HG03439 (cell line): ENCODE data around the gene REV1.

Experiments
- ATAC-seq: cut with Tn5 transposase; IDR thresholded peaks from one replicate; pipeline ENCODE4 v1.9.1; 2021; ENCODE audit warnings: mild to moderate bottlenecking, moderate library complexity; ENCODE audit not compliant: unreplicated experiment

REV1 gene

GRCh38 chr2:99451280-99451679 is 38.5 kb downstream of the REV1 start:
- ATAC-seq, result no peak

- ATAC-seq, result no peak
Measured at GRCh38 chr2:99450199-99450598, 39.6 kb downstream of the REV1 start.

DNA sequence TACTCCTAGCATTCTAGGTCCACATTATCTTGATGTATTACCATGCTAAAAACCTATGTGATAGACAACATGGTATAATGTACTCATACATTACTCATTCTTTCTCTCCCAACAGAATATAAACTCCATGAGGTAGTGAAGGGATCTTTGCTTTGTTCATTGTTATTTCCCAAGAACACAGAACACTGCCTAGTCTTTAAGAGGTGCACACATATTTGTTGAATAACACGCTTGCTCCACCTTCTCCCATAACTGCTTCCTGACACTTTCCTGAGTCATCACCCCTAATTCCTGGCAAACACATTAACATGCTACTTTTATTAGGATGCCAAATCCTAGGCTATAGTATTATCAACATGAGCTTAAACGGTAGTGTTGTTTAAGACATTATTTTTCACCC is 41.3 kb downstream of the REV1 start:
- no peak for ATAC-seq

- no peak for ATAC-seq
Measured at GRCh38 chr2:99445065-99445464, 44.8 kb downstream of the REV1 start.

DNA sequence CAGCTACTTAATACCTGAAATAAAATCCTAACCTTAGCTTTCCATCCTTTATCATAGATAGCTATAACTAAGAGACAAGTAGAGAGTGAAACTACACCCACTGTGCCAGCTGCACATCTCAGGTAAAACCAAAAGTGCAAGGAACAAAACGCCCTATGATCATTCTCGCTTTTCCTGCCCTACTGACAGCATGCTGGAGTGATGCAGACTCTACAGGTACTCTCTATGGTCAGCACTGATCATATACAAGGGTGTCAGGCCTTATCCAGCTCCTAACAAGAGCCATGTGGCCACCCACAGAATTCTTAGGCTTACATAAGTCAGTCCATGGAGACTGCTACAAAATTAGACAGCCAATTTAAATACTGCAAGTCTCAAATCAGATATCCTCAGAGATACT is 45.6 kb downstream of the REV1 start:
- no peak for ATAC-seq

DNA sequence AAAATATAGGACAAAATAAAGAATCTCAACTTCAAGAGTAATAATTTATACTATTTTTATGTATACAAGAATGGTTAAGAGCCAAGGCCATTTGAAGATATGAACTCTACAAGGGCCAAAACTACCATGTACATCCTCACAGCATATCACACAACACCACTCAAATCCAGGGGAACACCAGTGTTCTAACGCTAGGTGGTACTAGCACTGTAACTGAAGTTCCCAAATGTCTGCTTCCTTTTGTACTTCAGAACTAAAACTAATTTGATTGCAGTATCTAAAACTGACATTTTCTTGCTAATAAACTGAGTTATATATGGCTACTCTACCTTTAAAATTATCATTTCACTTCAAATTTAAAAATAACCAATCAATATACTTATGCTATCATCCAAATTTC is 47.0 kb downstream of the REV1 start:
- ATAC-seq, result no peak

DNA sequence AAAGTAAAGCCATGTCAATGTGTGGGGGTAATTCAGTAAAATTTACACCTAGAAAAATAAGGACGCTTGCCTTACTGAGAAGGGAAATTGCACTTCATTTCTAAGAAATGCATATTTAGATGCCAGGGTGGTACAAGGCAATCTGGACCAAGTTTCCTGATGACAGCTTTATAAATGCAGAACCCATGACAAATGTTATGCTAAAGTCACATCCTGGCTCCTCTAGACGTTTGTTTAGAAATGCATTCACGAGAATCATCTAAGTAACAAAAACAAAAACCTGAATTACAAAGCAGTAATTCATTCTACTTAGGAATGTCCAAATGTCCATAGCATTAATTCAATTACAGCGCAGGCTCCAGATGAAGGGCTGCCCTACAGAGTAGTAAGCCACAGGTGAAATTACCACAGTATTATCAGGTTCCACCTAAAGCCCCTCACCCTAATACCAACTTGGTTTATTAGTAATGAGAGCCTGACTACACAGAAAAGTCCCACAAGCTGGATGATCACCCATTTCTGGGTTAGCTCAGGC is 49.8 kb downstream of the REV1 start:
- no peak for ATAC-seq

GRCh38 chr2:99436874-99437273 is 52.9 kb downstream of the REV1 start:
- ATAC-seq, result no peak

DNA sequence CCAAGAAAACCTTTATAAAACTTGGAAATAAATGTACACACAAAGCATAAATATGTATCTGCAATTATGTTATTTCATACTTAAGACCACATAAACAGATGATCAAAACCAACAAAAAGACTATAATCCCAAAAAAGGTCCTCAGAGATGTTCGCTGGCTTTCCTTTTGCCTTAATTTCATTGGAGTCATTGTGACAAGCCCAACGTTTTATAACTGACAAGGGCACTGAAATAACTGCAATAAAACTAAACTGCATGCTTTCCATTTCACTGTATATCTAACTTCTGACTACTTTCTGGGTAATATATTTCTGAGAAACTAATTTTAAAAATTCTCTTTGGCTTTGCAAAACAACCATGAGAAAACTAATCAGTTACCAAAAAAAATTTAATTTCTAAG is 56.5 kb downstream of the REV1 start:
- no peak for ATAC-seq

DNA sequence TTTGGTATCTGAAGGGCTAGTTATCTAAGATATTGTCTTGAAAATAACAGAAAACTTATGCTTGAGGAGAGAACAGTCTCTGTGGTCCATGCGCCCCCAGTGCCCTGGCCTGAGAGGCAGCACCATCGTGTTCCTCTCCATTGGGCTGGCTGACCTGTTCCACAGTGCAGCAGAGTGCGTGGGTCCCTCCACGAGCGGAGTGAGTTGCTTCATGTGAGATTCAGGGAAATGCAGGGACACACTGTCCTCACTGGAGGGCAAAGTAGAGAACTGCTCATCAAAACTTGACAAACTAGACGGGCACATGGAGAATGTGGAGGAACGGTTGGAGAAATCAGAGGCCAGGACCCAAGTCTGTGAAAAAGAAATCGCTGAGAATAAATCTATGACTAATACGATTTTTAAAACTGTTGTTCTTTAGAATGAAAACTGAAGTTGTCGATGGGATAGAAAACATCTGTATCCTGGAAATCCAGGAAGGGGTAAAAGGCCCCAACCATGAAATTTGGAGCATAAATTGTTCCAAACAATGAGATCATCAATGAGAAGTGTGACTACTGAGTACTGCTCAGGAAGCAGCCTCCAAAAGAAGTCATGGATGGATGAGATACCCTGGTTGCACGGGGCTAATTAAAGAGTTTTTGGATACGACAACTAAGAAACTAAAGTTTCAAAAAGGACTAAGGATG is 58.1 kb downstream of the REV1 start:
- no peak for ATAC-seq

DNA sequence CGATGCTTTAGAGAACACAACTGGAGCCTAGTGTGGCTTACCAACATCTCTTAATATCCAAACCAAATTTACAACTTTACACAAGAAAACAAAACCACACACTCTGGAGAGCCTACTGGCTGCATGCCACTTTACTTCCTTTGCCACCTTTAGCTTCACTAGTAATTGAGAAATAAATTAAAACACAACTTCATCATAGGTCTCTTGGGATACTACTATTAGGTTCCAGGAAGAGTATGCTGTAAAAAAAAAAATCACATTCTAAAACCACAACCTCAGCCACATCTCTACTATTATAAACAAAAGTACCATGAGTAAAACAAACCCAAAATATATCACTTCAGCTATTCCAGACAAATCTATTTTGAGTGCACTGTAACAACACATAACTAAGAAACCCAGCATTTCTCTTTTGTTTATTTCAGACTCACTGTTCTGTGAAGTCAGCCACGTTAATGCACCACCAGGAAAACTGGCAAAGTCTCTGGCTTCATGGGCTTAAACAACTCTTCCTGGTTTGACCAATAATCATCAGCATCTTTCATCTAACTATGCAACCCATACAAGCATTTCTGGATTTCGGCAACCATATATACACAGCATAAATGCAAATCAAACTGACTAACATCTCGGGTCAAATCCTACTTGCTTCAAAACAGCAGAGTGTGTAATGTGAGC is 59.1 kb downstream of the REV1 start:
- no peak for ATAC-seq

DNA sequence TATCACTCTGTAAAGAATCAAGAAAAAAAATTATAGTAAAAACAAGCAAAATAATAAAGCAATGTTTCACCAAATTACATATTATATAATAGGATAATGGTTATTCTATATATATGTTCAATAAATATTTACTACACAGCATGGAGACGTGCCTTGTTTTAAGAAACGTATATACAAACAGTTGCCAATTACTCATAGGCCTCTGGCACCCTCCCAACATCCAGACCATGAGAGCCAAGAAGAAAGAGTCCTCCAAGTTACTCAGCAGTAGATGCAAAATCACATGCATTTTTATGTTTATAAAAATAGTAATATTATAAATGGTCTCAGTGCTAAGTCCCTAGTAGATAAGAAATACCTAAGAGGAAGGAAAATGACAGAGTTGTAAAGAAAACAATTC is 64.8 kb downstream of the REV1 start:
- no peak for ATAC-seq

- ATAC-seq, result no peak
Measured at GRCh38 chr2:99424371-99424770, 65.4 kb downstream of the REV1 start.

- no peak for ATAC-seq
Measured at GRCh38 chr2:99422599-99422998, 67.2 kb downstream of the REV1 start.

DNA sequence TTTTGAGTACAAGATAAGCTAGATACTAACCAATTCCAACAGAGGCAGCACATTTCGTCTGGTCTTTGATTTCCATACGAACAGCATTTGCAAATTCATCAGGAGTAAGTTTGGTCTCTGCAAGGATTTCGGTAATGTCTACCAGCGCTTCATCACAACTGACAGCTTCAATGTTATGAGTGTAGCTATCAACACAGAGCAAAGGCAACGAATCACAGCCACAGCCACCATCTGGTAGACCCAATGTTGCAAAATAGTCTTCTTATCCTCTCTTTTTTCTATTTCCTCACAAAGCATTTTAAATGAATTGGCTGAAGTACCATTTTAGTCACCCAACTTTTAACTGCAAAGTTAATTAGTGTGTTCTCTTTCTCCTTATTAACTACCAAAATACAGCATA is 68.3 kb downstream of the REV1 start:
- no peak for ATAC-seq

DNA sequence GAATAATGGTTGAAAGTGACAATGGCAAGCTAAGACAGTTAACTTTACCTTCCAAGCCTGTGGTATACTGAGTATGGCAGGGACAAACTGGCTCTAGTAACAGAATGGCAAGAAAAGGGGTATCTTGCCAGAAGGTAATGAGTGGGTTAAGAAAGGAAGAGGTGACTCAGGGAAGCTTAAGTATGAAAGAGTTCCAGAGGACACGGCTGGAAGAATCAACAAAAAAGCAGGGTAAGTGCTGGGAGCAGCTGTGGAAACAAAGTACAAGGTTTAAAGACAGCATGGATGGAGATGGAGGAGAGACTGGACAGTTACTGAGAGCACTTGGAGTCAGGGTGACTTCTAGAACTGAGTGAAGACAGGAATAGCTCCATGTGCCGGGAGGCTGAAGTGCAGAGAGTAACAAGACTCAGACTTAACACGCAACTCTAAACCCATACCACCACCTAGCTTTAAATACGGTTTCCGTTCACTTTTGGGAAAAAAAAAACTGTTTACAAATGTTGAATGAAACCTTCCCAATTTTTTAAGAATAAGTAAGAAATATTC is 69.0 kb downstream of the REV1 start:
- ATAC-seq, result no peak

GRCh38 chr2:99420031-99420430 is 69.8 kb downstream of the REV1 start:
- ATAC-seq, result no peak

DNA sequence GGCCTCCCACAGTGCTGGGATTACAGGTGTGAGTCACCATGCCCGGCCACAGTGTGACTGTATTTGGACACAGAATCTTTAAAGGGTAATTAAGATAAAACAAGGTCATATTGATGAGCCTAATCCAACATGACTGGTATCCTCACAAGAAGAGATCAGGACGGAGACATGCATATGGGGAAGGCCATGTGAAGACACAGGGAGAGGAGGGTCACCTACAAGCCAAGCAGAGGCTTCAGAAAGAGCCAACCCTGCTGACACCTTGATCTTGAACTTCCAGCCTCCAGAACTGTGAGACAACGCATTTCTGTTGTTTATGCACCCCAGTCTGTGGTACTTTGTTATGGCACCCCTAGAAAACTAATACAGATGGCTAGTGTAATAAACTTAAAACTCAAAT is 72.4 kb downstream of the REV1 start:
- no peak for ATAC-seq

DNA sequence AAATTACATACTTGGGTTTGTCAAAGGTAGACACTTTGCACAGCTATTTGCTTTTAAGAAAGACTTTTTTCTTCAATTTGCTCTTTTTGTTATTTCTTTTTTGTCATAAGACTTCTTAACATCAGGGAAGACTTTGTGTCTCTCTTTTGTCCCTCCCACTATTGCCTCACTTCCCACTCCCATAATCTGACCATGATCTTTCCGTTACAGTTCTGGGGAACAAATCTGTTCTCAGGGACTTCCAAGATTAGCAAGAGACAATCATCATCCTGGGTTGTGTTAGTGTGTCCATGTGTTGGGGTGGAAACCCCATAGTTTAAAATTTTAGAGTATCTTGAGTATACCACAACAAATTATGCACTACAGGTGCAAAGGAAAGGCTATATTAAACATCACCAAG is 75.3 kb downstream of the REV1 start:
- ATAC-seq, result no peak

DNA sequence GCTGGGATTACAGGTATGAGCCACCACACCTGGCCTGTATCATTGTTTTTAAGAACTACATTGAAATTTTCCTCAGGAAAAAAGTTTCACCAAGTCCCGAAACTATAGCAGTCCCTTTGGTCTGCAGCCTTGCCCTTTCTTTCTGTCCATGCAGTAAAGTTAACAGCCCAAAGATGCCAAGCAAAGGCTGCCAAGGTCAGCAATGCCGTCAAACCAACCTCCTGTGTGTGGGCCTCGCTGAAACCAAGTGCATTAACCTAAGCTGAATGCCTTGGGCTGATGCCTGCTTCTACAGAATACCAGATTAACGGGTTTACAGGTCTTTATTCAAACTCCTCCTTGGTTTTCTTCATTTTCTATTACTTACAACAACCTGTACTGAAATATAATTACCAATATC is 79.5 kb downstream of the REV1 start:
- no peak for ATAC-seq

GRCh38 chr2:99406137-99406536 is 83.7 kb downstream of the REV1 start:
- no peak for ATAC-seq
